ENCODE data around the gene LRP1. TPM values are rescaled to one million over a fixed set of nuclear protein-coding genes. Genes with fewer than 3 reads are reported as not detected.

The LRP1 gene
- total RNA-seq, 4 donors from 2014 or later = 83.1 to 149 (median 106) TPM

DNA sequence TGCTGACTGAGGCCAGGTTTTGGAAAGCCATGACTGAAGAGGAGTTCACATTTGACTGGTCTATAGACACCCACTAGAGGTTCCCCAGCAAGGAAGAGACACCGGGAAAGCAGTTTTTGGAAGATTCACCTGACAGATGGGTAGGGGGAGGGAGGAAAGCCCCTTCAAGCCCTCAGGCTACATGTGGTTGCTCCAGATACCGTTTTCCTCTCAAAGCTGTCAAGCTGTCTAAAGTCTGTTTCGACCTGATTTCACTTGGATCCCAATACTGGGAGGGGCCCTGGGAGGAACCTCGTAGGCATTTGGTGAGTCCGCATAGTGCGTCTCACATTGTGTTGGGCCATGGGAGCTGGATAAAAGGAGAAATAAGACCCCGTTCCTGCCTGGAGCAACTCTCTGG, 1.7 kb upstream of the LRP1 start:
- WGBS = 27% methylated on average over 7 of the region's 7 CpGs

DNA sequence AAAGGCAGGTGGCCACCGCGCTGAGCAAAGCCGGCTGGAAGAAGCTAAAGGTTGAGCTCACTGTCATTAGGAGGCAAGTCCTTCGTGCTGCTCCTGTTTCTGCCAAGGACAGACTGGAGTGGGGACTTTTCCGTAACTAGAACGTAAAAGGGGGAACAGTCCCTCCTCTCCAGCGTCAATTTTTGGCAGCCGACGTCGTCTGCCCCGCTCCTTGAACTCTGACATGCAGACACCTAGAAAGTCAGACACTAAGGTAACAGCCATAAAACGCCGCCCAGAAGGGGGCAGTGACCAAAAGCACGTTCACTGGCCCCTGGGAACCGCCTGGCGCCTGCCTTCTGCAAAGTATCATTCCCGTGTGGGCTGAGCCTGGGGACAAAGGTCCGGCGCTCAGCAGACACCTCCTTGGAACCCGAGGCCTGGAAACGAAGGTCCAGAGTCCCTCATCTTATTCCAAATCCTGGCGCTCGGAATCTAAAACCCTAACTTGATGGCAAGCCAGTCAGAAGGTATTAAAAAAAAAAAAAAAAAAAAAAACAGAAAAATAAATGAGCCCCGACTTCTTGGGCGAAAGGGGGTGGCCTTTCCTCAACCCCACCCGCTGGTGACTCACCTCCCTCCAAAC, 1.1 kb upstream of the LRP1 start:
- Histone ChIP-seq H3K4me1 (peaks cover 51% of the 10 kb centered on the region), H3K36me3 (no peaks in the 10 kb centered on the region), H3K4me3 (peak overlapping the region; percentile 88), H3K9me3 (no peaks in the 10 kb centered on the region), H3K27ac (peak overlapping the region; percentile 95), H3K27me3 (no peaks in the 10 kb centered on the region)
- TF ChIP-seq POLR2A (IDR thresholded peaks at IDR 0.05) = no peak
- TF ChIP-seq, protein P1, sequence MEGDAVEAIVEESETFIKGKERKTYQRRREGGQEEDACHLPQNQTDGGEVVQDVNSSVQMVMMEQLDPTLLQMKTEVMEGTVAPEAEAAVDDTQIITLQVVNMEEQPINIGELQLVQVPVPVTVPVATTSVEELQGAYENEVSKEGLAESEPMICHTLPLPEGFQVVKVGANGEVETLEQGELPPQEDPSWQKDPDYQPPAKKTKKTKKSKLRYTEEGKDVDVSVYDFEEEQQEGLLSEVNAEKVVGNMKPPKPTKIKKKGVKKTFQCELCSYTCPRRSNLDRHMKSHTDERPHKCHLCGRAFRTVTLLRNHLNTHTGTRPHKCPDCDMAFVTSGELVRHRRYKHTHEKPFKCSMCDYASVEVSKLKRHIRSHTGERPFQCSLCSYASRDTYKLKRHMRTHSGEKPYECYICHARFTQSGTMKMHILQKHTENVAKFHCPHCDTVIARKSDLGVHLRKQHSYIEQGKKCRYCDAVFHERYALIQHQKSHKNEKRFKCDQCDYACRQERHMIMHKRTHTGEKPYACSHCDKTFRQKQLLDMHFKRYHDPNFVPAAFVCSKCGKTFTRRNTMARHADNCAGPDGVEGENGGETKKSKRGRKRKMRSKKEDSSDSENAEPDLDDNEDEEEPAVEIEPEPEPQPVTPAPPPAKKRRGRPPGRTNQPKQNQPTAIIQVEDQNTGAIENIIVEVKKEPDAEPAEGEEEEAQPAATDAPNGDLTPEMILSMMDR (IDR thresholded peaks at IDR 0.05) = no peak
- TF ChIP-seq POLR2AphosphoS5 (IDR thresholded peaks at IDR 0.05) = no peak
- no peak for TF ChIP-seq EP300 (IDR thresholded peaks at IDR 0.05)
- WGBS = 7% methylated on average over 12 of the region's 26 CpGs
- DNase-seq (ENCODE audit: low spot score in 2 of 2) = peak in 1 of 2 donors; percentile 84

More for the DNA sequence above, 1.7 kb upstream of the LRP1 start:
- H3K27me3 ChIP-seq = no peaks in the 10 kb centered on the region
- H3K27ac ChIP-seq = peak overlapping the region; percentile 95
- H3K4me1 ChIP-seq = peaks cover 44% of the 10 kb centered on the region
- no peaks in the 10 kb centered on the region for H3K9me3 ChIP-seq
- no peak overlapping the region for H3K4me3 ChIP-seq
- TF ChIP-seq POLR2AphosphoS5 (IDR thresholded peaks at IDR 0.05) = no peak
- TF ChIP-seq EP300 (IDR thresholded peaks at IDR 0.05) = no peak
- TF ChIP-seq POLR2A (IDR thresholded peaks at IDR 0.05) = no peak
- TF ChIP-seq, protein P1 (IDR thresholded peaks at IDR 0.05) = no peak
- no peaks in the 10 kb centered on the region for H3K36me3 ChIP-seq
- no peak for DNase-seq (ENCODE audit: low spot score in 2 of 2)

DNA sequence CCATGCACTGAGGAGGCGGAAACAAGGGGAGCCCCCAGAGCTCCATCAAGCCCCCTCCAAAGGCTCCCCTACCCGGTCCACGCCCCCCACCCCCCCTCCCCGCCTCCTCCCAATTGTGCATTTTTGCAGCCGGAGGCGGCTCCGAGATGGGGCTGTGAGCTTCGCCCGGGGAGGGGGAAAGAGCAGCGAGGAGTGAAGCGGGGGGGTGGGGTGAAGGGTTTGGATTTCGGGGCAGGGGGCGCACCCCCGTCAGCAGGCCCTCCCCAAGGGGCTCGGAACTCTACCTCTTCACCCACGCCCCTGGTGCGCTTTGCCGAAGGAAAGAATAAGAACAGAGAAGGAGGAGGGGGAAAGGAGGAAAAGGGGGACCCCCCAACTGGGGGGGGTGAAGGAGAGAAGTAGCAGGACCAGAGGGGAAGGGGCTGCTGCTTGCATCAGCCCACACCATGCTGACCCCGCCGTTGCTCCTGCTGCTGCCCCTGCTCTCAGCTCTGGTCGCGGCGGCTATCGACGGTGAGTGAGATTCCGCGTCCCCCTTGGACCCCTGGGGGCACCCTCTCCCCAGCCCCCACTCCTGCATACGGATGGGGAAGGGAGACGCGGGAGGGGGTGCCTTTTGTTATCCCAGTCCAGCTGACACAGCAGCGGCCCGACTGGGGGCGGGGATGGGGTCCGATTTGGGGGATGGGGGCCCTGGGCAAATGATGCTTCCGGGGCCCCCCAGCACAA, 400 bp downstream of the LRP1 start:
- Histone ChIP-seq H3K27me3 (no peaks in the 10 kb centered on the region), H3K4me3 (peak overlapping the region; percentile 88), H3K36me3 (no peaks in the 10 kb centered on the region), H3K27ac (peak overlapping the region; percentile 95), H3K9me3 (no peaks in the 10 kb centered on the region), H3K4me1 (peaks cover 66% of the 10 kb centered on the region)
- no peak for TF ChIP-seq EP300 (IDR thresholded peaks at IDR 0.05)
- no peak for TF ChIP-seq POLR2AphosphoS5 (IDR thresholded peaks at IDR 0.05)
- TF ChIP-seq, protein P1 (IDR thresholded peaks at IDR 0.05) = no peak
- TF ChIP-seq POLR2A (IDR thresholded peaks at IDR 0.05) = no peak
- no peak for DNase-seq (ENCODE audit: low spot score in 2 of 2)
- under 1% methylated on average over 35 of the region's 35 CpGs for WGBS

DNA sequence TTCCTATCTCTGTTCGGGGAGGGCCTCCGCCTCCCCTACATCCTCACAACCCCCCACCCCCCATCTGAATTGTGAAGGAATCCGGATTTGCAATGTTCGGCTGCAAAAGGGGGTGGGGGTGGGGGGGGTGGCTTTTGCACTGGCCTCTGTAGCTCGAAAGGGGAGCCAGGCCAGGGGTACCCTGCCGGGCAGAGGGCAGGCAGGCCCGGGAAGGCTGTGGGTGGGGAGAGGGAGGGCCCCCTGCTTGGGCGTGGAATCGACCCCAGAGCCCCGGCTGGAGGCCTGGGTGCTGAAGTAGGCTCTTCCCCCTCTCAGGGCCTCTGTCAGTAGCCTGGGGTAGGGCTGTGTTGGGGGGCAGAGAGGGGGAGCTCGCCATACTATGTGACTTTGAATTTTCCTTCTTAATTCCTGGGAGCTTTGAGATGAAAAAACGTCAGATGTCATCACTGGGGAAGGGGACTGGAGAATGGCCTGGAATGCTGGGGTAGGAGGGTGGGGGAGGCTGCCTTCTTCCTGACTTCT, 1.1 kb downstream of the LRP1 start:
- H3K4me1 ChIP-seq = peaks cover 73% of the 10 kb centered on the region
- H3K4me3 ChIP-seq = peak overlapping the region; percentile 88
- DNase-seq (ENCODE audit: low spot score in 2 of 2) = no peak
- H3K36me3 ChIP-seq = no peaks in the 10 kb centered on the region
- TF ChIP-seq POLR2A (IDR thresholded peaks at IDR 0.05) = no peak
- TF ChIP-seq POLR2AphosphoS5 (IDR thresholded peaks at IDR 0.05) = no peak
- TF ChIP-seq, protein P1 (IDR thresholded peaks at IDR 0.05) = no peak
- no peak for TF ChIP-seq EP300 (IDR thresholded peaks at IDR 0.05)
- 11% methylated on average over 8 of the region's 12 CpGs for WGBS
- no peaks in the 10 kb centered on the region for H3K27me3 ChIP-seq
- no peaks in the 10 kb centered on the region for H3K9me3 ChIP-seq
- peak overlapping the region; percentile 95 for H3K27ac ChIP-seq

DNA sequence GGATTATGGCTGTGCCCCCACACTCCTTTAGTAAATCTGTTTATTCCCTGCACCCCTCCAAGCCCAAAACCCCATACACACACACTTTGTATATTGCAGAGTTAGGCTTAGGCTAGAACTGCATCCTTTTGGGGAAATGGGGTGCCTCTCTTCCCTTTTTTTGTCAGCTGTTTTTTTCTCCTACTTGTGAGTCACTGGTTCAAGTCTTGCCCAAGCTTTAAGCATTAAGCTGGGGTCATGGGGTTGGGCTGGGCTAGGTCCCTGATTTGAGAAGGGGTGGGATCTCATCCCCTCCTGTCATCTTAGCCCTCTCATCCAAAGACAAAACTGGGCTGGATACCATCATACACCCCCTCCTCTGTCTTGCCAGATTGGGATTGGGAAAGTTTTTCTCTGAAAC, 1.6 kb downstream of the LRP1 start:
- Histone ChIP-seq H3K36me3 (no peaks in the 10 kb centered on the region), H3K9me3 (no peaks in the 10 kb centered on the region), H3K27ac (peak overlapping the region; percentile 95), H3K27me3 (no peaks in the 10 kb centered on the region), H3K4me3 (peak overlapping the region; percentile 88), H3K4me1 (peaks cover 75% of the 10 kb centered on the region)
- DNase-seq (ENCODE audit: low spot score in 2 of 2) = peak in 1 of 2 donors; percentile 83
- TF ChIP-seq EP300 (IDR thresholded peaks at IDR 0.05) (no peak), POLR2A (IDR thresholded peaks at IDR 0.05) (no peak), POLR2AphosphoS5 (IDR thresholded peaks at IDR 0.05) (no peak)
- TF ChIP-seq, protein P1 (IDR thresholded peaks at IDR 0.05) = no peak
